K562 (cell line): ENCODE results near the gene PEX6. TPM values are rescaled to one million over a fixed set of nuclear protein-coding genes. Genes with fewer than 3 reads are reported as not detected.
A peak's percentile ranks its signal among the peaks of the same experiment; 100 is the strongest.

Experiments used
- ATAC-seq: fragments of 200-7000 bp; cut with Tn5 transposase; 3 replicates; pipeline ENCODE4 v1.9.1; 2020; ENCODE audit warnings: moderate library complexity
- BruUV-seq: library from RNA; stranded (reverse); fragments of 400-500 nt; replicated peaks from 2 replicates; lab custom pipeline; 2021; lab: Mats Ljungman, UMichigan
- CTCF ChIA-PET: fragments of 300-600 bp; formaldehyde crosslinking; extraction: SDS; loops from one replicate; lab custom pipeline; 2021; ENCODE audit warnings: low intra/inter-chr PET ratio; lab: Yijun Ruan, JAX
- POLR2A ChIA-PET: fragments of 300-600, 350-650 bp; sonication (Branson Sonifier 250); formaldehyde crosslinking; extraction: SDS; loops from one replicate; lab custom pipeline; 2021; ENCODE audit warnings: antibody characterized with exemption, inconsistent platforms; lab: Yijun Ruan, JAX
- DNase-seq, 4 experiments: peaks; one replicate each; pipeline versions ENCODE4 v3.0.0 to v3.0.0-alpha.2; 2011 to 2018; ENCODE audit warnings: low spot score in 3 of 4, mixed read lengths in 3 of 4; ENCODE audit errors: extremely low read depth in 1 of 4
- FAIRE-seq: peaks from 2 replicates; lab custom pipeline; 2011; peaks lifted over from hg19 to GRCh38; lab: Jason Lieb, UNC
- H2AFZ ChIP-seq: 2 replicates; pipeline ENCODE4 v1.6.0; 2011; ENCODE audit warnings: low read depth, low read length, control low read depth, inconsistent platforms
- H3K27ac ChIP-seq: fragments of 200-600 bp; 3 replicates; pipeline ENCODE4 v1.8.0; 2011; ENCODE audit warnings: low read depth, mild to moderate bottlenecking, control low read depth, inconsistent platforms, low read length, moderate library complexity, mixed read lengths; ENCODE audit errors: extremely low read depth
- H3K27me3 ChIP-seq, 2 experiments: fragments of 300-600 bp in 1 of 2; 2 replicates in 1 of 2; 3 replicates in 1 of 2; pipeline versions ENCODE4 v1.6.0 to v1.8.0; 2011; ENCODE audit warnings: inconsistent platforms in 2 of 2, low read length in 2 of 2, mild to moderate bottlenecking in 1 of 2, mixed read lengths in 1 of 2, moderate library complexity in 1 of 2; ENCODE audit not compliant: control insufficient read depth in 2 of 2, insufficient read depth in 2 of 2
- H3K36me3 ChIP-seq: fragments of 300-600 bp; 3 replicates; pipeline ENCODE4 v1.8.0; 2011; ENCODE audit warnings: mild to moderate bottlenecking, low read length, inconsistent platforms; ENCODE audit not compliant: control insufficient read depth, insufficient read depth
- H3K4me1 ChIP-seq, 2 experiments: fragments of 200-600 bp in 1 of 2; replicated peaks in 1 of 2; 2 replicates in 1 of 2; 3 replicates in 1 of 2; pipeline versions ENCODE4 v1.5.1 to v1.8.0; 2011; ENCODE audit warnings: inconsistent platforms in 2 of 2, low read length in 2 of 2, mild to moderate bottlenecking in 1 of 2, mixed read lengths in 1 of 2, moderate library complexity in 1 of 2; ENCODE audit not compliant: control insufficient read depth in 2 of 2, insufficient read depth in 2 of 2
- H3K4me2 ChIP-seq: 2 replicates; pipeline ENCODE4 v1.6.1; 2011; ENCODE audit warnings: low read length, control low read depth, inconsistent platforms, mixed read lengths; ENCODE audit not compliant: insufficient read depth
- H3K4me3 ChIP-seq: fragments of 200-600 bp; sonication (generic), shearing (Covaris generic); 2 replicates; pipeline ENCODE4 v1.5.1; 2016; ENCODE audit warnings: control low read depth, inconsistent platforms
- H3K79me2 ChIP-seq: fragments of 200-600 bp; 3 replicates; pipeline ENCODE4 v1.8.0; 2011; ENCODE audit warnings: low read length, inconsistent platforms; ENCODE audit not compliant: control insufficient read depth, insufficient read depth
- H3K9ac ChIP-seq, 2 experiments: 2 replicates each; pipeline versions ENCODE4 v1.6.0 to v1.6.1; 2011; ENCODE audit warnings: low read depth in 2 of 2, low read length in 2 of 2, control low read depth in 1 of 2, inconsistent platforms in 1 of 2, mild to moderate bottlenecking in 1 of 2, mixed read lengths in 1 of 2; ENCODE audit not compliant: insufficient read depth in 1 of 2
- H3K9me1 ChIP-seq: one replicate; pipeline ENCODE4 v1.6.0; 2011; ENCODE audit warnings: inconsistent platforms, mild to moderate bottlenecking, low read length, moderate library complexity; ENCODE audit not compliant: control insufficient read depth, insufficient read depth
- H3K9me3 ChIP-seq: replicated peaks from 2 replicates; pipeline ENCODE4 v1.5.1; 2011; ENCODE audit warnings: low read depth, low read length, inconsistent platforms; ENCODE audit not compliant: control insufficient read depth, insufficient read depth
- H4K20me1 ChIP-seq: replicated peaks from 2 replicates; pipeline ENCODE4 v1.6.1; 2011; ENCODE audit warnings: low read length, inconsistent platforms, mixed read lengths; ENCODE audit not compliant: control insufficient read depth, insufficient read depth
- CREB1 ChIP-seq, 2 experiments: sonication (generic) in 1 of 2; formaldehyde crosslinking in 1 of 2; IDR thresholded peaks; 2 replicates each; pipeline versions ENCODE4 v1.6.1 to v1.8.0; 2012 to 2022; ENCODE audit warnings: inconsistent platforms in 1 of 2, mild to moderate bottlenecking in 1 of 2, missing genetic modification reagents in 1 of 2, moderate library complexity in 1 of 2
- GABPB1 ChIP-seq: sonication (generic); formaldehyde crosslinking; IDR thresholded peaks from 2 replicates; pipeline ENCODE4 v1.8.0; 2022; ENCODE audit warnings: mild to moderate bottlenecking, missing genetic modification reagents
- JUN ChIP-seq, 2 experiments: sonication (generic) in 1 of 2; formaldehyde crosslinking in 1 of 2; IDR thresholded peaks; 2 replicates each; pipeline versions ENCODE4 v1.6.1 to v1.8.0; 2012 to 2022; ENCODE audit warnings: borderline replicate concordance in 2 of 2, mild to moderate bottlenecking in 2 of 2, improper control_type of control experiment in 1 of 2, low read depth in 1 of 2, low read length in 1 of 2, missing genetic modification reagents in 1 of 2
- KDM5B ChIP-seq: fragments of 200-600 bp; sonication (generic); IDR thresholded peaks from 2 replicates; pipeline ENCODE4 v1.6.1; 2012; ENCODE audit warnings: low read depth, mild to moderate bottlenecking, moderate library complexity, low read length, control low read depth, inconsistent platforms; ENCODE audit not compliant: insufficient replicate concordance
- KHSRP ChIP-seq: fragments of 450-650 bp; IDR thresholded peaks from 2 replicates; pipeline ENCODE4 v1.6.1; 2017
- MBD2 ChIP-seq: sonication (generic); IDR thresholded peaks from 2 replicates; pipeline ENCODE4 v1.6.1; 2016; ENCODE audit warnings: low read depth, borderline replicate concordance
- POU5F1 ChIP-seq: fragments of 150-350 bp; IDR thresholded peaks from 2 replicates; pipeline ENCODE4 v1.6.1; 2014; ENCODE audit warnings: borderline replicate concordance, low read length, low read depth, mild to moderate bottlenecking; ENCODE audit not compliant: partially characterized antibody
- SAP30 ChIP-seq: fragments of 200-600 bp; sonication (generic); IDR thresholded peaks from 2 replicates; pipeline ENCODE4 v1.6.1; 2012; ENCODE audit warnings: borderline replicate concordance, low read depth, mild to moderate bottlenecking, moderate library complexity, low read length, control low read depth, inconsistent platforms; ENCODE audit not compliant: insufficient read depth, poor library complexity, severe bottlenecking
- SETDB1 ChIP-seq: IDR thresholded peaks from one replicate; pipeline ENCODE4 v1.6.1; 2012; ENCODE audit warnings: low read length, control low read depth, inconsistent platforms
- SIN3A ChIP-seq, 2 experiments: fragments of 150-350 bp in 1 of 2; IDR thresholded peaks; 2 replicates each; pipeline ENCODE4 v1.6.1; 2011 to 2016; ENCODE audit warnings: borderline replicate concordance in 2 of 2, low read depth in 2 of 2, low read length in 2 of 2, mild to moderate bottlenecking in 2 of 2, moderate library complexity in 2 of 2; ENCODE audit not compliant: control insufficient read depth in 1 of 2
- SRSF3 ChIP-seq: fragments of 200-400 bp; formaldehyde crosslinking; IDR thresholded peaks from 2 replicates; pipeline ENCODE4 v1.6.1; 2016; ENCODE audit warnings: mild to moderate bottlenecking, low read length, moderate library complexity; ENCODE audit not compliant: insufficient read depth
- SUPT5H ChIP-seq: fragments of 450-650 bp; IDR thresholded peaks from 2 replicates; pipeline ENCODE4 v1.6.1; 2016
- TAF1 ChIP-seq: IDR thresholded peaks from 2 replicates; pipeline ENCODE4 v1.6.1; 2011; ENCODE audit warnings: mild to moderate bottlenecking, low read length, moderate library complexity; ENCODE audit not compliant: insufficient read depth, control insufficient read depth, severe bottlenecking; ENCODE audit errors: extremely low read depth
- WGBS: fragments of 100-300 bp; shearing (Covaris generic); methylation state at CpG from one replicate; pipeline ENCODE4 v1.1.6; 2016; ENCODE audit warnings: low coverage, mixed read lengths; ENCODE audit not compliant: insufficient coverage; ENCODE audit errors: missing lambda C conversion rate; 5-methylcytosine and 5-hydroxymethylcytosine counted together
- in situ Hi-C: fragments of 300-500 bp; cut with MboI; formaldehyde crosslinking; loops from 4 replicates; pipeline ENCODE4 v1.15.0; 2018; ENCODE audit warnings: inconsistent platforms, mixed read lengths
- intact Hi-C: fragments of 100-400 bp; cut with micrococcal nuclease; formaldehyde crosslinking; loops from 2 replicates; pipeline ENCODE4 v1.14.2; 2022
- polyA plus RNA-seq, 8 experiments: library from polyadenylated mRNA; depleted of rRNA in 4 of 8; stranded (reverse) in 5 of 8; unstranded in 3 of 8; fragments of >200 nt; fragmentation: Nextera tagmentation in 2 of 8; fragmentation: Illumina TruSeq in 1 of 8; extraction: Ambion mirVana in 2 of 8; extraction: Trizol in 1 of 8; gene quantifications; 2 replicates each; pipeline versions ENCODE4 v1.2.1 to v1.2.3, GENCODE V29; 2011 to 2014; ENCODE audit warnings: inconsistent platforms in 1 of 8, missing spikeins in 1 of 8
- total RNA-seq, 7 experiments: library from RNA; depleted of rRNA in 6 of 7; stranded (reverse); fragments of >200 nt in 6 of 7; fragmentation: Illumina TruSeq in 2 of 7; extraction: Trizol in 2 of 7; gene quantifications; 2 replicates each; pipeline versions ENCODE4 v1.2.1 to v1.2.3, GENCODE V29; 2011 to 2021; ENCODE audit warnings: low replicate concordance in 1 of 7
- TF ChIP-seq, protein P1 (sequence below): sonication (generic); IDR thresholded peaks from 2 replicates; pipeline ENCODE4 v1.6.1; 2016
- TF ChIP-seq, protein P2 (sequence below): conservative IDR thresholded peaks from 2 replicates; pipeline ENCODE4 v1.6.1; 2011; ENCODE audit warnings: low read depth, mild to moderate bottlenecking, low read length; ENCODE audit not compliant: control insufficient read depth
- TF ChIP-seq, protein P3 (sequence below), 2 experiments: fragments of 450-650 bp; conservative IDR thresholded peaks; 2 replicates each; pipeline ENCODE4 v1.6.1; 2017; ENCODE audit warnings: mild to moderate bottlenecking in 2 of 2, moderate library complexity in 2 of 2

The PEX6 gene
- total and polyA plus RNA-seq, 9 of the 15 experiments (the other 6 are each of a cell fraction or from before 2014, with no cell fraction given) = 0.17 to 20.8 (median 6.9) TPM

DNA sequence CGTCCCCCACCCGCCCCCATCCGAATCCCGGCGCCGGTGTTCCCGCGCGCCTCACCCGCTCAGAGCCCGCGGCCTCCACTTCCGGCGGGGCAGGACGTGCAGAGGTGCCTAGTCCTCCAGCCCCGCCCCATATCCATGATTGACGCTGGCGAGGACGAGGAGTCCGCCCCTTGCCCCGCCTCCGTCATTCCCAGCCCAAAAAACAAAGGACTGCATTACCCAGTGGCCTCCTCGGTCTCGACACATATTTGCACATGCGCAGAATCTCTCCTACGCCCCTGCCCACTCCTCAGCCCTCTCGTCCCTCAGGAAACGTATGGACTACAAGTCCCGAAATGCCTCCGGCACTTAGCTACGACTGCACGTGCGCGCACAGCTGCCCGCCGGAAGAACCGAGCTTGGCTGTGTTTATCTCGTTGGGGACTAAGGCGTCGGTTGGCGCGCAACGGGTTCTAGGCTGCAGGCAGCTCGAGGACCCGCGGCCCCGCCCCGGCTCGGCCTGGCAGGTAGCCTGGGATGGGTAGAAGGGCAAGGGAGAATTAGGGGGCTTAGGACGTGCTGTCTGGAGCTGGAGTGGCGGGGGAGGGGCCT, 35.0 kb upstream of the PEX6 start, which contains the start of the genes KLHDC3 and MEA1:
Gene KLHDC3, plus strand, starts transcription at position 407 of the 591 bp plus-strand sequence. CDS start 2,944 bp downstream, outside the sequence.
Gene MEA1, minus strand, starts transcription at position 104 of the 591 bp plus-strand sequence. CDS start 133 bp downstream, outside the sequence.
- Histone ChIP-seq H3K4me1 (peaks cover 34 to 41% of the 10 kb centered on the region in 2 experiments; a peak in 4 of 5 replicates), H3K27me3 (no peaks in the 10 kb centered on the region), H3K9ac (peak within 1 kb of the TSS; percentile 89 to 92), H3K36me3 (peaks cover 70% of the 10 kb centered on the region), H3K4me3 (peak within 1 kb of the TSS; percentile 79), H3K9me1 (no peaks in the 10 kb centered on the region), H3K79me2 (peaks cover 49% of the 10 kb centered on the region), H3K9me3 (no peaks in the 10 kb centered on the region), H2AFZ (peak within 1 kb of the TSS; percentile 82), H4K20me1 (peaks cover 4% of the 10 kb centered on the region; the same call in 1 of the 2 replicates), H3K4me2 (peak within 1 kb of the TSS; percentile 100), H3K27ac (peak within 1 kb of the TSS; percentile 81)
- no TSS peak for BruUV-seq
- FAIRE-seq (peak; percentile 100), ATAC-seq (peak; percentile 95), DNase-seq (peak; percentile 97 to 100 (median 98))
- in situ Hi-C loops = no loop called here
- ChIA-PET POLR2A (interaction anchor here (0.6 to 3.9 kb wide), 27 partner anchors 10 to 1098 kb away, joined by 3 to 23 read pairs (median 4); partner anchors contain the start of genes CUL7, KLC4, MRPL2 and PEX6), CTCF (no interaction called here)
- intact Hi-C loops = loop anchor here (1.0 to 2.0 kb wide), 3 partner anchors 35 to 85 kb away; partner anchors contain the start of genes CNPY3, KLC4, MRPL2 and PEX6
- WGBS = under 1% methylated on average over 51 of the region's 51 CpGs
- TF ChIP-seq GABPB1 (CRISPR knock-in tag) = peak; percentile 92
- TF ChIP-seq SUPT5H = peak; percentile 73
- TF ChIP-seq CREB1 (IDR thresholded peaks at IDR 0.05) = peak; percentile 91
- TF ChIP-seq CREB1 (CRISPR knock-in tag; IDR thresholded peaks at IDR 0.05) = peak; percentile 91
- TF ChIP-seq KHSRP = no peak
- peak; percentile 92 to 96 for TF ChIP-seq SIN3A (IDR thresholded peaks at IDR 0.05; ENCODE audit: borderline replicate concordance in 2 of 2, control insufficient read depth in 1 of 2, low read depth in 2 of 2, low read length in 2 of 2)
- TF ChIP-seq, protein P1, sequence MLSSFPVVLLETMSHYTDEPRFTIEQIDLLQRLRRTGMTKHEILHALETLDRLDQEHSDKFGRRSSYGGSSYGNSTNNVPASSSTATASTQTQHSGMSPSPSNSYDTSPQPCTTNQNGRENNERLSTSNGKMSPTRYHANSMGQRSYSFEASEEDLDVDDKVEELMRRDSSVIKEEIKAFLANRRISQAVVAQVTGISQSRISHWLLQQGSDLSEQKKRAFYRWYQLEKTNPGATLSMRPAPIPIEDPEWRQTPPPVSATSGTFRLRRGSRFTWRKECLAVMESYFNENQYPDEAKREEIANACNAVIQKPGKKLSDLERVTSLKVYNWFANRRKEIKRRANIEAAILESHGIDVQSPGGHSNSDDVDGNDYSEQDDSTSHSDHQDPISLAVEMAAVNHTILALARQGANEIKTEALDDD = peak; percentile 39; the same call in 1 of the 2 replicates
- TF ChIP-seq SAP30 = peak; percentile 79
- TF ChIP-seq TAF1 = peak; percentile 66
- TF ChIP-seq, protein P2, sequence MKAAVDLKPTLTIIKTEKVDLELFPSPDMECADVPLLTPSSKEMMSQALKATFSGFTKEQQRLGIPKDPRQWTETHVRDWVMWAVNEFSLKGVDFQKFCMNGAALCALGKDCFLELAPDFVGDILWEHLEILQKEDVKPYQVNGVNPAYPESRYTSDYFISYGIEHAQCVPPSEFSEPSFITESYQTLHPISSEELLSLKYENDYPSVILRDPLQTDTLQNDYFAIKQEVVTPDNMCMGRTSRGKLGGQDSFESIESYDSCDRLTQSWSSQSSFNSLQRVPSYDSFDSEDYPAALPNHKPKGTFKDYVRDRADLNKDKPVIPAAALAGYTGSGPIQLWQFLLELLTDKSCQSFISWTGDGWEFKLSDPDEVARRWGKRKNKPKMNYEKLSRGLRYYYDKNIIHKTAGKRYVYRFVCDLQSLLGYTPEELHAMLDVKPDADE = peak; percentile 95
- peak; percentile 58; the same call in 1 of the 2 replicates for TF ChIP-seq JUN (IDR thresholded peaks at IDR 0.05; ENCODE audit: borderline replicate concordance, low read depth, low read length)
- TF ChIP-seq JUN (CRISPR knock-in tag; IDR thresholded peaks at IDR 0.05; ENCODE audit: borderline replicate concordance) = no peak
- peak; percentile 60 for TF ChIP-seq SETDB1
- peak; percentile 46; the same call in 1 of the 2 replicates for TF ChIP-seq MBD2
- TF ChIP-seq, protein P3, sequence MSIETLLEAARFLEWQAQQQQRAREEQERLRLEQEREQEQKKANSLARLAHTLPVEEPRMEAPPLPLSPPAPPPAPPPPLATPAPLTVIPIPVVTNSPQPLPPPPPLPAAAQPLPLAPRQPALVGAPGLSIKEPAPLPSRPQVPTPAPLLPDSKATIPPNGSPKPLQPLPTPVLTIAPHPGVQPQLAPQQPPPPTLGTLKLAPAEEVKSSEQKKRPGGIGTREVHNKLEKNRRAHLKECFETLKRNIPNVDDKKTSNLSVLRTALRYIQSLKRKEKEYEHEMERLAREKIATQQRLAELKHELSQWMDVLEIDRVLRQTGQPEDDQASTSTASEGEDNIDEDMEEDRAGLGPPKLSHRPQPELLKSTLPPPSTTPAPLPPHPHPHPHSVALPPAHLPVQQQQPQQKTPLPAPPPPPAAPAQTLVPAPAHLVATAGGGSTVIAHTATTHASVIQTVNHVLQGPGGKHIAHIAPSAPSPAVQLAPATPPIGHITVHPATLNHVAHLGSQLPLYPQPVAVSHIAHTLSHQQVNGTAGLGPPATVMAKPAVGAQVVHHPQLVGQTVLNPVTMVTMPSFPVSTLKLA (conservative IDR thresholded peaks at IDR 0.05) = peak; percentile 99 to 100
- no peak for TF ChIP-seq SRSF3
- TF ChIP-seq POU5F1 = peak; percentile 61
- TF ChIP-seq KDM5B = peak; percentile 58
